ENCODE data around the gene MYO7A.

MYO7A gene

GRCh38 chr11:77170107-77170506, 42.1 kb downstream of the MYO7A start:
- DNase-seq = no peak

GRCh38 chr11:77171254-77171653, 43.2 kb downstream of the MYO7A start:
- DNase-seq = no peak

GRCh38 chr11:77171885-77172665, 44.0 kb downstream of the MYO7A start:
- no peak for DNase-seq

- DNase-seq = no peak
Measured at GRCh38 chr11:77172666-77172982, 44.6 kb downstream of the MYO7A start.

- no peak for DNase-seq
Measured at GRCh38 chr11:77173494-77173893, 45.4 kb downstream of the MYO7A start.

GRCh38 chr11:77174559-77174958, 46.5 kb downstream of the MYO7A start:
- no peak for DNase-seq

GRCh38 chr11:77175021-77175842, 47.2 kb downstream of the MYO7A start:
- no peak for DNase-seq

GRCh38 chr11:77175869-77176539, 48.0 kb downstream of the MYO7A start:
- DNase-seq = no peak

GRCh38 chr11:77176996-77177395, 49.0 kb downstream of the MYO7A start:
- DNase-seq = no peak

- DNase-seq = no peak
Measured at GRCh38 chr11:77178150-77178549, 50.1 kb downstream of the MYO7A start.

- DNase-seq = no peak
Measured at GRCh38 chr11:77179048-77179447, 51.0 kb downstream of the MYO7A start.

GRCh38 chr11:77179681-77180080, 51.6 kb downstream of the MYO7A start:
- DNase-seq = no peak

- no peak for DNase-seq
Measured at GRCh38 chr11:77180346-77180745, 52.3 kb downstream of the MYO7A start.

GRCh38 chr11:77181226-77181625, 53.2 kb downstream of the MYO7A start:
- DNase-seq = no peak

- DNase-seq = no peak
Measured at GRCh38 chr11:77181799-77182541, 53.9 kb downstream of the MYO7A start.

GRCh38 chr11:77182542-77183430, 54.7 kb downstream of the MYO7A start:
- no peak for DNase-seq

GRCh38 chr11:77183431-77183984, 55.5 kb downstream of the MYO7A start:
- no peak for DNase-seq

GRCh38 chr11:77184136-77184860, 56.3 kb downstream of the MYO7A start:
- DNase-seq = no peak

GRCh38 chr11:77186302-77186701, 58.3 kb downstream of the MYO7A start:
- DNase-seq = no peak

- no peak for DNase-seq
Measured at GRCh38 chr11:77187111-77187750, 59.2 kb downstream of the MYO7A start.

All from amniotic stem cell (primary cell).